ENCODE results near the gene CGB5.
"Not testable (repeated sequence)": the region's sequence is repeated elsewhere in the genome, so short reads cannot be mapped to it uniquely, and the experiment has no call there.

DNA sequence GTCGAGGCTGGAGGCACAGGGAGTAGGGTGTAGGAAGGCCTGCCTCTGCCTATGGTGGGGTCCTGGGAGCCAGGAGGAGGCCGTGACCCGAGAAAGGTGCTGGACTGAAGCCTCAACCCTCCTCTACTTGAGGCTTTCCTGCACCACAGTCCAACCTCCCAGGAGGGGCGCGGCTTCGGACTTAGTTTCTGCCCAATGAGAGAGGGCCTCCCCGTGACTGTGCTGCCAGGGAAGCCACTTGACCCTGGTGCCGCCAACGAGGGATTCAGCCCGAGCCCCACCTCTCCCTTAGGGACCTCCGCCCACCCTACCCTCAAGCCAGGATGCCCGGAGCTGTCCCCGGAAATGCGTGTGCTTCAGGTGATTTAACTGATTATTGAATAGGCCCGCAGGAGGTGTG, 19.4 kb upstream of the CGB5 start, which contains the start of gene CGB3:
- not testable (repeated sequence) for TF ChIP-seq HDAC2 (IDR thresholded peaks at IDR 0.05); JUNB (IDR thresholded peaks at IDR 0.05); RFX5 (IDR thresholded peaks at IDR 0.05); RARB (CRISPR knock-in tag; IDR thresholded peaks at IDR 0.05); GATA3 (IDR thresholded peaks at IDR 0.05; ENCODE audit: borderline replicate concordance); RAD21 (conservative IDR thresholded peaks at IDR 0.05 in 1 of 2, IDR thresholded peaks at IDR 0.05 in 1 of 2); POLR2A (IDR thresholded peaks at IDR 0.05; ENCODE audit: low read length); SREBF2 (IDR thresholded peaks at IDR 0.05); HOXB13 (CRISPR knock-in tag; IDR thresholded peaks at IDR 0.05; ENCODE audit: low read depth); BHLHE40 (IDR thresholded peaks at IDR 0.05; ENCODE audit: low read depth, low read length)
- TF ChIP-seq, protein P1, sequence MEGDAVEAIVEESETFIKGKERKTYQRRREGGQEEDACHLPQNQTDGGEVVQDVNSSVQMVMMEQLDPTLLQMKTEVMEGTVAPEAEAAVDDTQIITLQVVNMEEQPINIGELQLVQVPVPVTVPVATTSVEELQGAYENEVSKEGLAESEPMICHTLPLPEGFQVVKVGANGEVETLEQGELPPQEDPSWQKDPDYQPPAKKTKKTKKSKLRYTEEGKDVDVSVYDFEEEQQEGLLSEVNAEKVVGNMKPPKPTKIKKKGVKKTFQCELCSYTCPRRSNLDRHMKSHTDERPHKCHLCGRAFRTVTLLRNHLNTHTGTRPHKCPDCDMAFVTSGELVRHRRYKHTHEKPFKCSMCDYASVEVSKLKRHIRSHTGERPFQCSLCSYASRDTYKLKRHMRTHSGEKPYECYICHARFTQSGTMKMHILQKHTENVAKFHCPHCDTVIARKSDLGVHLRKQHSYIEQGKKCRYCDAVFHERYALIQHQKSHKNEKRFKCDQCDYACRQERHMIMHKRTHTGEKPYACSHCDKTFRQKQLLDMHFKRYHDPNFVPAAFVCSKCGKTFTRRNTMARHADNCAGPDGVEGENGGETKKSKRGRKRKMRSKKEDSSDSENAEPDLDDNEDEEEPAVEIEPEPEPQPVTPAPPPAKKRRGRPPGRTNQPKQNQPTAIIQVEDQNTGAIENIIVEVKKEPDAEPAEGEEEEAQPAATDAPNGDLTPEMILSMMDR (IDR thresholded peaks at IDR 0.05), result not testable (repeated sequence)
- TF ChIP-seq, protein P2, sequence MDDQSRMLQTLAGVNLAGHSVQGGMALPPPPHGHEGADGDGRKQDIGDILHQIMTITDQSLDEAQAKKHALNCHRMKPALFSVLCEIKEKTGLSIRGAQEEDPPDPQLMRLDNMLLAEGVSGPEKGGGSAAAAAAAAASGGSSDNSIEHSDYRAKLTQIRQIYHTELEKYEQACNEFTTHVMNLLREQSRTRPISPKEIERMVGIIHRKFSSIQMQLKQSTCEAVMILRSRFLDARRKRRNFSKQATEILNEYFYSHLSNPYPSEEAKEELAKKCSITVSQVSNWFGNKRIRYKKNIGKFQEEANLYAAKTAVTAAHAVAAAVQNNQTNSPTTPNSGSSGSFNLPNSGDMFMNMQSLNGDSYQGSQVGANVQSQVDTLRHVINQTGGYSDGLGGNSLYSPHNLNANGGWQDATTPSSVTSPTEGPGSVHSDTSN (IDR thresholded peaks at IDR 0.05), result not testable (repeated sequence)

Data from A549 (cell line).